GM20000 (cell line): ENCODE measurements around the gene CLDN18.

Experiments used
- DNase-seq: peaks from one replicate; pipeline ENCODE4 v3.0.0; 2012; ENCODE audit warnings: low spot score
- CTCF ChIP-seq: IDR thresholded peaks from 2 replicates; pipeline ENCODE4 v1.5.1; 2012; ENCODE audit warnings: mild to moderate bottlenecking, control low read depth; ENCODE audit errors: extremely low read depth, missing control alignments

Gene CLDN18

GRCh38 chr3:138009476-138010272, at the start of gene CLDN18:
TSS of gene CLDN18 (plus strand) at chr3:138010165. CDS start at chr3:138010226, 61 bp downstream.
- no peak for DNase-seq

GRCh38 chr3:137962251-137962650, 47.7 kb upstream of the CLDN18 start:
- DNase-seq: no peak
- TF ChIP-seq CTCF: no peak

More at GRCh38 chr3:138009476-138010272, at the start of gene CLDN18:
- TF ChIP-seq CTCF: peak; percentile 1

DNA sequence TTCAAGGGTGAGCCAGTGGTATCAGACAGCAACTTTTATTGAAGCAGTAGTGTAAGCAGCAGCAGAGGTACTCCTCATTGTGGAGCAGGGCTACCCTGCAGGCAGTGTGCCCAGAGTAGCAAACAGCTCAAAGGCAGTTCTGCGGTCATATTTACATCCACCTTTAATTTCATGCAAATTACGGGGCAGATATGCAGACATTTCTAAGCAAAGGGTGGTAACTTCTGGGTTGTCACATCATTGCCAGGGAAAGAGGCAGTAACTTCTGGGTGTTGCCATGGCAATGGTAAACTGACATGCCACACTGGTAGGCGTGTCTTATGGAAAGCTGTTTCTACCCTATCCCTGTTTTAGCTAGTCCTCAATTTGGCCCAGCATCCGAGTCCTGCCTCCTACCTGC, 46.5 kb upstream of the CLDN18 start:
- no peak for DNase-seq
- TF ChIP-seq CTCF: no peak

GRCh38 chr3:137970914-137971831, 38.8 kb upstream of the CLDN18 start:
- DNase-seq: peak; percentile 64
- TF ChIP-seq CTCF: peak; percentile 76

DNA sequence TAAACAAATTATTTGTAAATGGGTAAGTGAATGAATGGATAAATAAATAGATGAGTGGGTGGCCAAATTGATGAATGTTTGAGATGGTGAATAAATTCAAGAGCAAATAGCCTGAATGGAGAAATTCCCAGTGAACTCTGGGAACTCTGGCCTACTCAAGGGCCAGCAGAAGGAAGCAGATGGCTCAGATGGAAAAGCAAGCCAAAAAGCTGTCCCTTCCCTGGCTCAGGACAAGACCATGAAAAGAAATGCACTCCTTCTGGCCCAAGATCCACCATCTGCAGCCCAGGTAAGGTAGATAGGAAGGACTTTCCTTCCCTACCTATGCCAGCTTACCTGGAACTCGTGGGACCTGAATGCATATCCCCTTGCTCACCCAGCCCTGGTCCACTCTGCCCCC, 37.6 kb upstream of the CLDN18 start:
- DNase-seq: no peak
- TF ChIP-seq CTCF: no peak

DNA sequence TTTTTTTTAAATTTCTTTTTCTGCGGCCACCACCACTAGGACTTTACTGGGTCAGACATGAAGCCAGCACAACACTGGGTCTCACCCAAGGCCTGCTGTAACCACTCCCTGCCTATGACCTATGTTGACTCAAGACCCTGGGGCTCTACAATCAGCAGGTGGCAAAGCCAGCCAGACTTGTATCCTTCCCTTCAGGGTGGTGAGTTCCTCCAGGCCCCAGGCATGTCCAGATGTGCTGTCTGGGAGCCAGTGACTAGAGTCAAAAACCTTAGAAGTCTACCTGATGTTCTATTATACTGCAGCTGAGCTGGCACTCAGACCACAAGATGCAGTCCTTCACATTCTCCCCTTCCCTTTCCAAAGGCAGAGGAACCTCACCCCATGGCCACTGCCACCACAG, 31.6 kb upstream of the CLDN18 start:
- no peak for TF ChIP-seq CTCF
- DNase-seq: no peak

DNA sequence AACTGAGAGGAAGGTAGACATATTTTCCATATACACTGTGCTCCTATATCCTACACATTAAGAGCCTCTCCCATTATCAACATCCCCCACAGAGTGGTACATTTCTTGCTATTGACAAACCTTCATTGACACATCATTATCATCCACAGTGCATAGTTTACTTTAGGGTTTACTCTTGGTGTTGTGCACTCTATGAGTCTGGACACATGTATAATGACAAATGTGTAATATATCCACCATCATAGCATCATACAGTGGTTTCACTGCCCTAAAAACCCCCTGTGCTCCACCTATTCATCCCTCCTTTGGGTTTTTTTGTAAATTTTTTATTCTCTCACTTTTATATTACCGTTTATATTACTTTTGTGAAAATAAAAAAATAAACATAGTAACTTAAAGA, 22.2 kb upstream of the CLDN18 start:
- no peak for TF ChIP-seq CTCF
- no peak for DNase-seq
